ENCODE data around the gene KDM5A. TPM values are rescaled to one million over a fixed set of nuclear protein-coding genes. Genes with fewer than 3 reads are reported as not detected.

The KDM5A gene
- total and polyA plus RNA-seq, 10 of the 15 experiments (the other 5 are each of a cell fraction or from before 2014, with no cell fraction given) = 9.0 to 59.9 (median 27.7) TPM

- Histone ChIP-seq H3K27me3 (replicated peaks in 1 of 2; ENCODE audit: control insufficient read depth in 2 of 2, insufficient read depth in 2 of 2, low read length in 1 of 2) (no peaks in the 10 kb centered on the region), H3K27ac (ENCODE audit: control insufficient read depth, insufficient read depth) (no peak overlapping the region), H3K4me2 (ENCODE audit: control insufficient read depth, insufficient read depth) (no peak overlapping the region), H3K9me3 (replicated peaks; ENCODE audit: control insufficient read depth, insufficient read depth, low read length) (no peaks in the 10 kb centered on the region; the same call in 2 of the 3 replicates), H4K20me1 (ENCODE audit: control insufficient read depth, insufficient read depth) (no peaks in the 10 kb centered on the region), H3K4me3 (no peak overlapping the region), H3K4me1 (ENCODE audit: control insufficient read depth, insufficient read depth, low read length) (no peaks in the 10 kb centered on the region), H2AFZ (ENCODE audit: control insufficient read depth, low read depth, low read length) (no peak overlapping the region), H3K9ac (ENCODE audit: control insufficient read depth, insufficient read depth, low read length) (no peak overlapping the region), H3K36me3 (ENCODE audit: control insufficient read depth in 2 of 2, insufficient read depth in 2 of 2, low read length in 1 of 2) (no peaks in the 10 kb centered on the region), H3K79me2 (ENCODE audit: control insufficient read depth, insufficient read depth, low read length) (no peaks in the 10 kb centered on the region)
- no peak for DNase-seq (ENCODE audit: low read depth, low spot score)
- POLR2A ChIA-PET = no interaction called here
- WGBS (ENCODE audit: insufficient coverage, insufficient replicate concordance, low lambda C conversion rate, missing lambda C conversion rate) = 4% methylated on average over 4 of the region's 4 CpGs
- in situ Hi-C loops (cut with MboI) = no loop called here
- TF ChIP-seq NFIC (IDR thresholded peaks at IDR 0.05; ENCODE audit: low read depth, low read length) = no peak
- TF ChIP-seq SMAD5 (IDR thresholded peaks at IDR 0.05; ENCODE audit: low read depth) = no peak
- TF ChIP-seq BACH1 (IDR thresholded peaks at IDR 0.05; ENCODE audit: borderline replicate concordance) = no peak
- TF ChIP-seq ZBTB40 (IDR thresholded peaks at IDR 0.05; ENCODE audit: borderline replicate concordance) = no peak
- no peak for TF ChIP-seq RELB (IDR thresholded peaks at IDR 0.05; ENCODE audit: low read depth)
- no peak for TF ChIP-seq CUX1 (IDR thresholded peaks at IDR 0.05; ENCODE audit: insufficient replicate concordance, low read depth, low read length)
- TF ChIP-seq SUPT20H (IDR thresholded peaks at IDR 0.05; ENCODE audit: borderline replicate concordance, control insufficient read depth, low read depth, low read length) = no peak
- intact Hi-C loops (cut with micrococcal nuclease; ENCODE audit: unreplicated experiment) = no loop called here
- SMC1A ChIA-PET (ENCODE audit: uncharacterized antibody, unreplicated experiment) = no interaction called here
- CTCF ChIA-PET = no interaction called here
- FAIRE-seq = no peak
- BruUV-seq (replicated peaks) = no TSS peak
- RAD21 ChIA-PET (ENCODE audit: unreplicated experiment) = no interaction called here
- no peak for ATAC-seq
These were observed 145.7 kb downstream of the KDM5A start for GRCh38 chr12:243381-243780.
